Fibroblast of villous mesenchyme (primary cell): ENCODE data around the gene WDR86. TPM values are rescaled to one million over a fixed set of nuclear protein-coding genes. Genes with fewer than 3 reads are reported as not detected.
A peak's percentile ranks its signal among the peaks of the same experiment; 100 is the strongest.

Source experiments
- DNase-seq: peaks from one replicate; pipeline ENCODE4 v3.0.0-alpha.2; 2010; ENCODE audit warnings: low read depth
- H3K4me3 ChIP-seq: 2 replicates; pipeline ENCODE4 v1.5.1; 2011; ENCODE audit warnings: low read depth, mild to moderate bottlenecking, low read length
- total RNA-seq: library from RNA; depleted of rRNA; stranded (reverse); fragments of >200 nt; gene quantifications from 2 replicates; pipeline ENCODE4 v1.2.3, GENCODE V29; 2012
- TF ChIP-seq, protein P1 (sequence below): IDR thresholded peaks from 2 replicates; pipeline ENCODE4 v1.5.1; 2012; ENCODE audit warnings: low read depth, mild to moderate bottlenecking, low read length; ENCODE audit not compliant: insufficient read depth

The WDR86 gene
- total RNA-seq, 1 donor: 1.3 TPM

DNA sequence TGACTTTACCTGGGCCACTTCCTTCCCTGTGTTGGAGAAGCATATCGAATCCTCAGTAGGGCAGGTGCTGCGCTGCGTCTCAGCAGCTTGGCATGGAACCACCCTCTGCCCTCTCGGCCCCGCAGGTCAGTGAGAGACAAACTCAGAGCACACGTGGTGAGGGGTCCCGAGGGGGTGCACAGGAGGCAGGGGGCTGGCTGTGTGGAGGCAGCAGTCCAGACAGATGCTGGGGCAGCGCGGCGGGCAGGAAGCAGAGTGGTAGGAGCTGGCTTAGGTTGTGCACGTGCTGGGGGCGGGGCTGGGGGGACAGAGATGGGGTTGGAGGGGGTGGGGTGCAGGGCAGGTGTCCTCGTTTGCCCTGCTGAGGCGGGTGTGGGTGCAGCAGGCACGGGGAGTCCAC is 35.1 kb downstream of the WDR86 start:
- TF ChIP-seq, protein P1, sequence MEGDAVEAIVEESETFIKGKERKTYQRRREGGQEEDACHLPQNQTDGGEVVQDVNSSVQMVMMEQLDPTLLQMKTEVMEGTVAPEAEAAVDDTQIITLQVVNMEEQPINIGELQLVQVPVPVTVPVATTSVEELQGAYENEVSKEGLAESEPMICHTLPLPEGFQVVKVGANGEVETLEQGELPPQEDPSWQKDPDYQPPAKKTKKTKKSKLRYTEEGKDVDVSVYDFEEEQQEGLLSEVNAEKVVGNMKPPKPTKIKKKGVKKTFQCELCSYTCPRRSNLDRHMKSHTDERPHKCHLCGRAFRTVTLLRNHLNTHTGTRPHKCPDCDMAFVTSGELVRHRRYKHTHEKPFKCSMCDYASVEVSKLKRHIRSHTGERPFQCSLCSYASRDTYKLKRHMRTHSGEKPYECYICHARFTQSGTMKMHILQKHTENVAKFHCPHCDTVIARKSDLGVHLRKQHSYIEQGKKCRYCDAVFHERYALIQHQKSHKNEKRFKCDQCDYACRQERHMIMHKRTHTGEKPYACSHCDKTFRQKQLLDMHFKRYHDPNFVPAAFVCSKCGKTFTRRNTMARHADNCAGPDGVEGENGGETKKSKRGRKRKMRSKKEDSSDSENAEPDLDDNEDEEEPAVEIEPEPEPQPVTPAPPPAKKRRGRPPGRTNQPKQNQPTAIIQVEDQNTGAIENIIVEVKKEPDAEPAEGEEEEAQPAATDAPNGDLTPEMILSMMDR: no peak
- no peak overlapping the region for H3K4me3 ChIP-seq
- DNase-seq: no peak

DNA sequence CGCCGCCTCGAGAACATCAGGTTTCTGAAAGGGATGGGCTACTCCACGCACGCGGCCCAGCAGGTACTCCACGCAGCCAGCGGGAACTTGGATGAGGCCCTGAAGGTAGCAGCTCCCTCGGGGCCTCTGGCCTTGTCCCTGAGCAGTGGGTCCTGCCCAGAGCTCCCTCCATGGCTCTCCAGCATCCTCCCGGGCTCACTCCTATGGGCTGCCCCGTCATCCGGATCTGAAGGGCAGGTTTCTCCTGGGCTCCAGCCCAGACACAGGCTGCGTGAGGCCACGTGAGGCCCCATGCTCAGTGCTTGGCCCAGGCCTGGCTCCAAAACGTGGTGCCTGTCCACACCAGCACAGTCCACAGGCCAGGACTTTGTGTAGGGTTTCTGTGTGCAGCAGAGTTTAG is 35.7 kb downstream of the WDR86 start:
- TF ChIP-seq, protein P1: no peak
- DNase-seq: no peak
- no peak overlapping the region for H3K4me3 ChIP-seq

DNA sequence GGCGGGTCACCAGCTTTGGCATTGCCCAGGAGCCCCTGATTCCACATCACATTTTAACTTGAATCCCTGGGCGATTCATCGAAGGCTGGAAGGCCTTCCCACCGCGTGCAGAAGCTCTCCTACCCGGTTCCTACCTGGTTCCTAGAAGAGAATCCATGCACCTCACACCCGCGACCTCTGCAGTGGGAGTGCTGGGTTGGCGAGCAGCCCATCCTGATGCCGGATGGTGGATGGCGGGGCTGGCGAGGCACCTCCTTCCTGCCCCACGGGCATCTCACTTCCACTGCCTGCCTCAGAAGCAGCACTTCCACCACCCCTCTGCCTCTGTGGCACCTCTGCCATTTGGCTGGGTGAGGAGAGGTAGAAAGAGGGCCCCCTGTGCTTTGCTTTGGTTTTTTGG is 36.2 kb downstream of the WDR86 start:
- DNase-seq: no peak
- TF ChIP-seq, protein P1: no peak

DNA sequence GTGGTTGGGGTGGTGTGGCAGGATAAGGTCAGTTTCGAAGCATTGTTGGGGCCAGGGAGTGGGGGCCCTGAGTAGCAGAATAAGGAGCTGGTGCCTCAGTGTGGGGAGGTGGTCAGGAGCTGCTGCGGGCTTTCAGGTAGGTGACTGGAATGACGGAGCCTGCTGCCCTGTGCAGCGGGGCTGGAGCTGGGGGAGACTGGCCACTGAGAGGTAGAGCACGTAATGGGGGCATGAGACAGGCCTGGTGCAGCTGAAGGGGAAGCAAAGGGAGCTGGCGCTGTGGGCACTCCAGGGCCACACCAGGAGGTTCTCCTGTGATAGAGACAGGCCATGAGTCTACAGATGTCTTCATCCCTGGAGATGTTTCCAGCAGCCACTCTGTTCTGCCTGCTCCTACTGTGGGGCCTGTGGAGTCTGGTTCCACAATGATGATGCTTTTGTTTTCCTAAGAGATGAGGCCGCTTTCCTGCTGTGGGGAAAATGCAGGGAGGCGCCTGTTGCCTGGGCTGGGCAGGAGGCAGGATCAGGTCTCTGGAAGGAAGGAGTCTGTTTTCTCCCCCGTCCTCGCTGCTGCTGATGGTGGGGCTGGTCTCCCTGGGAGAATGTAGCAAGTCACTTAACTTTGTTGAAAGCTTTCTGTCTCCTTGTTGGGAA is 37.1 kb downstream of the WDR86 start:
- no peak overlapping the region for H3K4me3 ChIP-seq
- TF ChIP-seq, protein P1: no peak
- DNase-seq: peak; percentile 10

More for the DNA sequence above, 36.2 kb downstream of the WDR86 start:
- H3K4me3 ChIP-seq: no peak overlapping the region

DNA sequence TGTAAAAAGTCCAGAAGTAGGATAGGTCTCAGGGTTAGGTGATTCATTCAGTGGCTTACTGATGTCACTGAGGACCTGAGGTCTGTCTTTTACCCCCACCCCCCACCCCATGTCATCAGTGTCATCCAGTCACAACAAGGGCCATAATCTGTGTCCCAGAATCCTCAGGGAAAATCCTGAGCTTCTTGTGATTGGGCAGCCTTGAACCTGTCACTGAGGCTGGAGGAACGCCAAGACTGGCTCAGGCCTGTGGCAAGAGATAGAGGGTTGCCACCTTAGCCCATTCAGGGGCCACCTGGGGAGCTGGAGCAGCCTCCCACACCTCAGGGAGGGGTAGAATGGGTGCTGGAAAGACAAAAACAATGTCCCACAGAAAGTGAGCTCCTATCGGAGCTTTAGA is 38.6 kb downstream of the WDR86 start:
- H3K4me3 ChIP-seq: no peak overlapping the region
- TF ChIP-seq, protein P1: no peak
- DNase-seq: no peak

DNA sequence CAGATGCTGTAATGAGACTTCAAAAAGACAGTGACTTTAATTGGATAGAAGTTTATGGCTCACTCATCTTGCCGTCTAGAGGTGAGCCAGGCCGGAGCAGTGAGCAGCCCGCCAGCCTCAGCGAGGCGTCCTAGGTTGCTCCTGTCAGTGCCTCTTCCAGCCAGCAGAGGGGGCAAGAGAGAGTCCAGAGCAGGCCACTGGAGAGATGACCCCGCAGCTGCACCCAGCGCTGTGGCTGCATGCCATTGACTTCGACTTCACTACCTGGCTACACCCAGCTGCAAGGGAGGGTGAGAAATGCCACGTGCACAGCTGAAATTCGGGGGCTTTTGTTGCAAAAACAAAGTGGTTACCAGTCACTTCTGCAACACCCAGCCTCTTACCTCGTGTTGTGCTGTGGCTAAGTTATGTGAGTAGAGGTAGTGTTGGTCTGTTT is 41.7 kb downstream of the WDR86 start:
- no peak overlapping the region for H3K4me3 ChIP-seq
- TF ChIP-seq, protein P1: peak; percentile 95
- peak; percentile 80 for DNase-seq

DNA sequence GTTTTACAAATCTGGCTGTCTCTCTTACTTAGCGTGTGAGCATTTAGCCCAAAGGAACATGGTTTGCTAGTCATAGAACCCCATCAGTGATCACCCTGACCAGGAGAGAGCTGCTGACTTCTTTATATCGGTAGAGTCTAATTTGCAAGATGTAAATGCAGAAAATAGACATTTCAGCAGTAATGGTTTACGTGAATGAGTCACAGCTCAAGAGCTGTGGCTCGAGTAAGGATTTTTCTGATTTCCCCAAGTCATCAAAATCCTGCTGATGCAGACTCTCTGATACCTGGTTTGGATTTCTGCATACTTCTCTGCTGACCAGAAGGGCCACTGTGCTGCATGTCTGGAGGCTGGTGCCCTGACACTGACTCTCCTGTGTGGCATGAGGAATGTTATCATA is 42.6 kb downstream of the WDR86 start:
- peak; percentile 53 for DNase-seq
- H3K4me3 ChIP-seq: no peak overlapping the region
- TF ChIP-seq, protein P1: no peak
